K562 (cell line): ENCODE results near the gene CSMD2. TPM values are rescaled to one million over a fixed set of nuclear protein-coding genes. Genes with fewer than 3 reads are reported as not detected.

Experiments
- ATAC-seq: fragments of 200-7000 bp; cut with Tn5 transposase; 3 replicates; pipeline ENCODE4 v1.9.1; 2020; ENCODE audit warnings: moderate library complexity
- BruUV-seq: library from RNA; stranded (reverse); fragments of 400-500 nt; replicated peaks from 2 replicates; lab custom pipeline; 2021; lab: Mats Ljungman, UMichigan
- CTCF ChIA-PET: fragments of 300-600 bp; formaldehyde crosslinking; extraction: SDS; loops from one replicate; lab custom pipeline; 2021; ENCODE audit warnings: low intra/inter-chr PET ratio; lab: Yijun Ruan, JAX
- POLR2A ChIA-PET: fragments of 300-600, 350-650 bp; sonication (Branson Sonifier 250); formaldehyde crosslinking; extraction: SDS; loops from one replicate; lab custom pipeline; 2021; ENCODE audit warnings: antibody characterized with exemption, inconsistent platforms; lab: Yijun Ruan, JAX
- DNase-seq, 4 experiments: peaks; one replicate each; pipeline versions ENCODE4 v3.0.0 to v3.0.0-alpha.2; 2011 to 2018; ENCODE audit warnings: low spot score in 3 of 4, mixed read lengths in 3 of 4; ENCODE audit errors: extremely low read depth in 1 of 4
- FAIRE-seq: peaks from 2 replicates; lab custom pipeline; 2011; peaks lifted over from hg19 to GRCh38; lab: Jason Lieb, UNC
- H2AFZ ChIP-seq: 2 replicates; pipeline ENCODE4 v1.6.0; 2011; ENCODE audit warnings: low read depth, low read length, control low read depth, inconsistent platforms
- H3K27ac ChIP-seq: fragments of 200-600 bp; 3 replicates; pipeline ENCODE4 v1.8.0; 2011; ENCODE audit warnings: low read depth, mild to moderate bottlenecking, control low read depth, inconsistent platforms, low read length, moderate library complexity, mixed read lengths; ENCODE audit errors: extremely low read depth
- H3K27me3 ChIP-seq, 2 experiments: fragments of 300-600 bp in 1 of 2; 2 replicates in 1 of 2; 3 replicates in 1 of 2; pipeline versions ENCODE4 v1.6.0 to v1.8.0; 2011; ENCODE audit warnings: inconsistent platforms in 2 of 2, low read length in 2 of 2, mild to moderate bottlenecking in 1 of 2, mixed read lengths in 1 of 2, moderate library complexity in 1 of 2; ENCODE audit not compliant: control insufficient read depth in 2 of 2, insufficient read depth in 2 of 2
- H3K36me3 ChIP-seq: fragments of 300-600 bp; 3 replicates; pipeline ENCODE4 v1.8.0; 2011; ENCODE audit warnings: mild to moderate bottlenecking, low read length, inconsistent platforms; ENCODE audit not compliant: control insufficient read depth, insufficient read depth
- H3K4me1 ChIP-seq, 2 experiments: fragments of 200-600 bp in 1 of 2; replicated peaks in 1 of 2; 2 replicates in 1 of 2; 3 replicates in 1 of 2; pipeline versions ENCODE4 v1.5.1 to v1.8.0; 2011; ENCODE audit warnings: inconsistent platforms in 2 of 2, low read length in 2 of 2, mild to moderate bottlenecking in 1 of 2, mixed read lengths in 1 of 2, moderate library complexity in 1 of 2; ENCODE audit not compliant: control insufficient read depth in 2 of 2, insufficient read depth in 2 of 2
- H3K4me2 ChIP-seq: 2 replicates; pipeline ENCODE4 v1.6.1; 2011; ENCODE audit warnings: low read length, control low read depth, inconsistent platforms, mixed read lengths; ENCODE audit not compliant: insufficient read depth
- H3K4me3 ChIP-seq: fragments of 200-600 bp; sonication (generic), shearing (Covaris generic); 2 replicates; pipeline ENCODE4 v1.5.1; 2016; ENCODE audit warnings: control low read depth, inconsistent platforms
- H3K79me2 ChIP-seq: fragments of 200-600 bp; 3 replicates; pipeline ENCODE4 v1.8.0; 2011; ENCODE audit warnings: low read length, inconsistent platforms; ENCODE audit not compliant: control insufficient read depth, insufficient read depth
- H3K9ac ChIP-seq, 2 experiments: 2 replicates each; pipeline versions ENCODE4 v1.6.0 to v1.6.1; 2011; ENCODE audit warnings: low read depth in 2 of 2, low read length in 2 of 2, control low read depth in 1 of 2, inconsistent platforms in 1 of 2, mild to moderate bottlenecking in 1 of 2, mixed read lengths in 1 of 2; ENCODE audit not compliant: insufficient read depth in 1 of 2
- H3K9me1 ChIP-seq: one replicate; pipeline ENCODE4 v1.6.0; 2011; ENCODE audit warnings: inconsistent platforms, mild to moderate bottlenecking, low read length, moderate library complexity; ENCODE audit not compliant: control insufficient read depth, insufficient read depth
- H3K9me3 ChIP-seq: replicated peaks from 2 replicates; pipeline ENCODE4 v1.5.1; 2011; ENCODE audit warnings: low read depth, low read length, inconsistent platforms; ENCODE audit not compliant: control insufficient read depth, insufficient read depth
- H4K20me1 ChIP-seq: replicated peaks from 2 replicates; pipeline ENCODE4 v1.6.1; 2011; ENCODE audit warnings: low read length, inconsistent platforms, mixed read lengths; ENCODE audit not compliant: control insufficient read depth, insufficient read depth
- DDX20 ChIP-seq: fragments of 450-650 bp; IDR thresholded peaks from 2 replicates; pipeline ENCODE4 v1.6.1; 2016; ENCODE audit warnings: missing genetic modification characterization, low read depth, mild to moderate bottlenecking, missing compliant biosample characterization, moderate library complexity
- ETV5 ChIP-seq: sonication (generic); formaldehyde crosslinking; IDR thresholded peaks from 2 replicates; pipeline ENCODE4 v1.4.0; 2020; ENCODE audit warnings: low read depth, mild to moderate bottlenecking, missing genetic modification reagents
- HNRNPK ChIP-seq: fragments of 200-400 bp; formaldehyde crosslinking; IDR thresholded peaks from one replicate; pipeline ENCODE4 v1.6.1; 2018; ENCODE audit warnings: mild to moderate bottlenecking, low read depth, low read length; ENCODE audit not compliant: poor library complexity, severe bottlenecking
- MBD2 ChIP-seq: sonication (generic); IDR thresholded peaks from 2 replicates; pipeline ENCODE4 v1.6.1; 2016; ENCODE audit warnings: low read depth, borderline replicate concordance
- MTA3 ChIP-seq: fragments of 450-650 bp; formaldehyde crosslinking; IDR thresholded peaks from 2 replicates; pipeline ENCODE4 v1.6.1; 2017; ENCODE audit warnings: mild to moderate bottlenecking, borderline replicate concordance
- PCBP2 ChIP-seq: fragments of 200-400 bp; formaldehyde crosslinking; IDR thresholded peaks from 2 replicates; pipeline ENCODE4 v1.6.1; 2018; ENCODE audit warnings: low read length, low read depth, mild to moderate bottlenecking, moderate library complexity; ENCODE audit not compliant: poor library complexity, severe bottlenecking
- POLR2AphosphoS2 ChIP-seq: IDR thresholded peaks from 2 replicates; pipeline ENCODE4 v1.6.1; 2012; ENCODE audit warnings: low read length, improper control_type of control experiment
- SNRNP70 ChIP-seq: fragments of 200-400 bp; formaldehyde crosslinking; optimal IDR thresholded peaks from 2 replicates; pipeline ENCODE3; 2017; ENCODE audit warnings: low read depth, low read length
- ZBTB17 ChIP-seq: fragments of 450-650 bp; formaldehyde crosslinking; IDR thresholded peaks from 2 replicates; pipeline ENCODE4 v1.4.0; 2020; ENCODE audit warnings: mild to moderate bottlenecking
- ZKSCAN3 ChIP-seq: fragments of 250-450 bp; sonication (Bioruptor Pico); IDR thresholded peaks from 2 replicates; pipeline ENCODE4 v1.4.0; 2020
- ZNF23 ChIP-seq: fragments of 250-450 bp; sonication (Bioruptor Pico); IDR thresholded peaks from 2 replicates; pipeline ENCODE4 v1.4.0; 2020; ENCODE audit warnings: mild to moderate bottlenecking
- ZNF324 ChIP-seq: fragments of 250-450 bp; sonication (Bioruptor Pico); IDR thresholded peaks from 2 replicates; pipeline ENCODE4 v1.4.0; 2020; ENCODE audit warnings: mild to moderate bottlenecking
- ZNF436 ChIP-seq: fragments of 250-450, 450-650 bp; sonication (Bioruptor Pico); formaldehyde crosslinking; IDR thresholded peaks from 2 replicates; pipeline ENCODE4 v1.7.0; 2020; ENCODE audit warnings: mild to moderate bottlenecking
- ZNF668 ChIP-seq: fragments of 250-450 bp; sonication (Bioruptor Pico); IDR thresholded peaks from 2 replicates; pipeline ENCODE4 v1.8.0; 2022; ENCODE audit warnings: mild to moderate bottlenecking, inconsistent platforms
- WGBS: fragments of 100-300 bp; shearing (Covaris generic); methylation state at CpG from one replicate; pipeline ENCODE4 v1.1.6; 2016; ENCODE audit warnings: low coverage, mixed read lengths; ENCODE audit not compliant: insufficient coverage; ENCODE audit errors: missing lambda C conversion rate; 5-methylcytosine and 5-hydroxymethylcytosine counted together
- in situ Hi-C: fragments of 300-500 bp; cut with MboI; formaldehyde crosslinking; loops from 4 replicates; pipeline ENCODE4 v1.15.0; 2018; ENCODE audit warnings: inconsistent platforms, mixed read lengths
- intact Hi-C: fragments of 100-400 bp; cut with micrococcal nuclease; formaldehyde crosslinking; loops from 2 replicates; pipeline ENCODE4 v1.14.2; 2022
- polyA plus RNA-seq, 8 experiments: library from polyadenylated mRNA; depleted of rRNA in 4 of 8; stranded (reverse) in 5 of 8; unstranded in 3 of 8; fragments of >200 nt; fragmentation: Nextera tagmentation in 2 of 8; fragmentation: Illumina TruSeq in 1 of 8; extraction: Ambion mirVana in 2 of 8; extraction: Trizol in 1 of 8; gene quantifications; 2 replicates each; pipeline versions ENCODE4 v1.2.1 to v1.2.3, GENCODE V29; 2011 to 2014; ENCODE audit warnings: inconsistent platforms in 1 of 8, missing spikeins in 1 of 8
- total RNA-seq, 7 experiments: library from RNA; depleted of rRNA in 6 of 7; stranded (reverse); fragments of >200 nt in 6 of 7; fragmentation: Illumina TruSeq in 2 of 7; extraction: Trizol in 2 of 7; gene quantifications; 2 replicates each; pipeline versions ENCODE4 v1.2.1 to v1.2.3, GENCODE V29; 2011 to 2021; ENCODE audit warnings: low replicate concordance in 1 of 7
- TF ChIP-seq, protein P1 (sequence below): IDR thresholded peaks from 3 replicates; pipeline ENCODE4 v1.6.1; 2011; ENCODE audit warnings: borderline replicate concordance, mild to moderate bottlenecking, moderate library complexity; ENCODE audit not compliant: insufficient read length; ENCODE audit errors: extremely low read depth
- TF ChIP-seq, protein P2 (sequence below): fragments of 450-650 bp; conservative IDR thresholded peaks from 2 replicates; pipeline ENCODE4 v1.6.1; 2016; ENCODE audit warnings: missing genetic modification characterization, low read depth, mild to moderate bottlenecking, control low read depth, missing compliant biosample characterization

The CSMD2 gene
- total and polyA plus RNA-seq, 9 of the 15 experiments (the other 6 are each of a cell fraction or from before 2014, with no cell fraction given): not detected

GRCh38 chr1:33606272-33606671 lies 558.8 kb downstream of the CSMD2 start:
- no peaks in the 10 kb centered on the region for H3K9me3 ChIP-seq
- peaks cover 3% of the 10 kb centered on the region; the same call in 1 of the 2 replicates for H4K20me1 ChIP-seq
- no peak overlapping the region for H2AFZ ChIP-seq
- CTCF ChIA-PET: interaction anchor here (0.6 kb wide), 1 partner anchor 1106 kb away, joined by 4 read pairs; no protein-coding TSS in a partner anchor
- no peaks in the 10 kb centered on the region for H3K36me3 ChIP-seq
- in situ Hi-C loops (loop anchor here (25.0 kb wide), 1 partner anchor 719 kb away; the partner anchor contains the start of gene HPCA), intact Hi-C loops (loop anchor here (10.0 kb wide), 1 partner anchor 91 kb away; no protein-coding TSS in a partner anchor)
- ATAC-seq (no peak), FAIRE-seq (no peak), DNase-seq (no peak)
- POLR2A ChIA-PET: interaction anchor here (1.0 kb wide), 1 partner anchor 24 kb away, joined by 3 read pairs; no protein-coding TSS in a partner anchor
- H3K9me1 ChIP-seq: no peaks in the 10 kb centered on the region
- H3K79me2 ChIP-seq: no peaks in the 10 kb centered on the region
- no peak overlapping the region for H3K9ac ChIP-seq
- TF ChIP-seq MTA3: no peak
- TF ChIP-seq MBD2: no peak
- no peak for TF ChIP-seq ETV5 (CRISPR knock-in tag)
- no peak for TF ChIP-seq HNRNPK
- TF ChIP-seq ZNF668: no peak
- TF ChIP-seq ZBTB17: no peak
- no peak for TF ChIP-seq ZNF324 (CRISPR knock-in tag)
- TF ChIP-seq ZNF436: no peak
- TF ChIP-seq POLR2AphosphoS2: no peak
- TF ChIP-seq, protein P1, sequence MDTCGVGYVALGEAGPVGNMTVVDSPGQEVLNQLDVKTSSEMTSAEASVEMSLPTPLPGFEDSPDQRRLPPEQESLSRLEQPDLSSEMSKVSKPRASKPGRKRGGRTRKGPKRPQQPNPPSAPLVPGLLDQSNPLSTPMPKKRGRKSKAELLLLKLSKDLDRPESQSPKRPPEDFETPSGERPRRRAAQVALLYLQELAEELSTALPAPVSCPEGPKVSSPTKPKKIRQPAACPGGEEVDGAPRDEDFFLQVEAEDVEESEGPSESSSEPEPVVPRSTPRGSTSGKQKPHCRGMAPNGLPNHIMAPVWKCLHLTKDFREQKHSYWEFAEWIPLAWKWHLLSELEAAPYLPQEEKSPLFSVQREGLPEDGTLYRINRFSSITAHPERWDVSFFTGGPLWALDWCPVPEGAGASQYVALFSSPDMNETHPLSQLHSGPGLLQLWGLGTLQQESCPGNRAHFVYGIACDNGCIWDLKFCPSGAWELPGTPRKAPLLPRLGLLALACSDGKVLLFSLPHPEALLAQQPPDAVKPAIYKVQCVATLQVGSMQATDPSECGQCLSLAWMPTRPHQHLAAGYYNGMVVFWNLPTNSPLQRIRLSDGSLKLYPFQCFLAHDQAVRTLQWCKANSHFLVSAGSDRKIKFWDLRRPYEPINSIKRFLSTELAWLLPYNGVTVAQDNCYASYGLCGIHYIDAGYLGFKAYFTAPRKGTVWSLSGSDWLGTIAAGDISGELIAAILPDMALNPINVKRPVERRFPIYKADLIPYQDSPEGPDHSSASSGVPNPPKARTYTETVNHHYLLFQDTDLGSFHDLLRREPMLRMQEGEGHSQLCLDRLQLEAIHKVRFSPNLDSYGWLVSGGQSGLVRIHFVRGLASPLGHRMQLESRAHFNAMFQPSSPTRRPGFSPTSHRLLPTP: no peak
- TF ChIP-seq PCBP2: no peak
- no peak for TF ChIP-seq DDX20 (tag)
- no peak for TF ChIP-seq ZNF23 (CRISPR knock-in tag)
- TF ChIP-seq SNRNP70: no peak
- no peak for TF ChIP-seq ZKSCAN3 (CRISPR knock-in tag)
- TF ChIP-seq, protein P2, sequence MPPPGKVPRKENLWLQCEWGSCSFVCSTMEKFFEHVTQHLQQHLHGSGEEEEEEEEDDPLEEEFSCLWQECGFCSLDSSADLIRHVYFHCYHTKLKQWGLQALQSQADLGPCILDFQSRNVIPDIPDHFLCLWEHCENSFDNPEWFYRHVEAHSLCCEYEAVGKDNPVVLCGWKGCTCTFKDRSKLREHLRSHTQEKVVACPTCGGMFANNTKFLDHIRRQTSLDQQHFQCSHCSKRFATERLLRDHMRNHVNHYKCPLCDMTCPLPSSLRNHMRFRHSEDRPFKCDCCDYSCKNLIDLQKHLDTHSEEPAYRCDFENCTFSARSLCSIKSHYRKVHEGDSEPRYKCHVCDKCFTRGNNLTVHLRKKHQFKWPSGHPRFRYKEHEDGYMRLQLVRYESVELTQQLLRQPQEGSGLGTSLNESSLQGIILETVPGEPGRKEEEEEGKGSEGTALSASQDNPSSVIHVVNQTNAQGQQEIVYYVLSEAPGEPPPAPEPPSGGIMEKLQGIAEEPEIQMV: no peak
- WGBS: 0% methylated on average over 9 of the region's 9 CpGs
- H3K27me3 ChIP-seq: peaks cover 6 to 25% of the 10 kb centered on the region in 2 experiments
- H3K4me1 ChIP-seq: no peaks in the 10 kb centered on the region
- no peak overlapping the region for H3K4me2 ChIP-seq
- BruUV-seq: no TSS peak
- H3K27ac ChIP-seq: no peak overlapping the region
- H3K4me3 ChIP-seq: no peak overlapping the region
